Testis (tissue), 2 donors: ENCODE results near the gene ATG2A.

Experiments used
- POLR2A ChIP-seq: fragments of 450-650 bp; IDR thresholded peaks from one replicate; pipeline ENCODE4 v1.6.1; 2017; ENCODE audit warnings: antibody characterized with exemption, mild to moderate bottlenecking, moderate library complexity
- TF ChIP-seq, protein P1 (sequence below), 3 experiments: fragments of 450-650 bp in 2 of 3; fragments of 200-600 bp in 1 of 3; sonication (generic) in 1 of 3; IDR thresholded peaks; one replicate each; pipeline ENCODE4 v1.5.1; 2016 to 2019; ENCODE audit warnings: antibody characterized with exemption in 3 of 3, mild to moderate bottlenecking in 2 of 3, moderate library complexity in 1 of 3

DNA sequence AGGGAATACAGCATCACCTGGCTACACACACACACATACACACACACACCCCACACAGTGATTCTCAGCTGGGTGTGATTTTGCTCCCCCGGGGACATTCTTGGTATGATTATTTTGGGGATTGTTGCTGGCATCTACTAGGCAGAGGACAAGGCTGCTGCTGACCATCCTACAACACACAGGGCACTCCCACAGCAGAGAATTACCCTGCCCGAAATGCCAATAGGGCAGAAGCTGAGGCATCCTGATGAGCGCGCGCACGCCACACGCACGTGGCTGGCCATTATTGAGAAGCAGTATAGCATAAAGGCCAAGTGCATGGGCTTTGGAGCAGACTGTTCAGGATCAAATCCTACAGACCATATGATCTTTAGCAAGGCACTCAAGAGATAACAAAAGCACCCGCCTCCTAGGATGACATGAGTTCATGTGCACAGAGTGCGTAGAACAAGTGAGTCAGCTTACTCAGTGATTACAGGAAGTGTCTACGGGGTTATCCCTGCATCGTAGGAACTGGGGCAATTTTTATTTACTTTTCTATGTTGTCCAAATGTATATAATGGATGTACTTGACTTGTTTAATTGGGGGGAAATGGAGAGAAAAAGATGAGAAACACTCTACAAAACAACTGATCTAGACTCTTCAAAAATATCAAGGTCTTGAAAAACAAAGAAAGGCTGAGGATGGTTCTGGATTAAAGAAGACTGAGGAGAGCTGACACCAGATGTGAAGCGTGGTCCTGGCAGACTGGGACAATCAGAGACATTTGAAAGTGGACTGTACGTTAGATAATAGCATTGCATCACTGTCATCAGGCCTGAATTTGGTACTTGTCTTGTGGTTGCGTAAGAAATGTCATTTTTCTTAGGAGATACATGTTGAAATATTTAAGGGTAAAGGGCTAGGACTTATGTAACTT, 31.4 kb downstream of the ATG2A start:
- no peak for TF ChIP-seq POLR2A
- TF ChIP-seq, protein P1, sequence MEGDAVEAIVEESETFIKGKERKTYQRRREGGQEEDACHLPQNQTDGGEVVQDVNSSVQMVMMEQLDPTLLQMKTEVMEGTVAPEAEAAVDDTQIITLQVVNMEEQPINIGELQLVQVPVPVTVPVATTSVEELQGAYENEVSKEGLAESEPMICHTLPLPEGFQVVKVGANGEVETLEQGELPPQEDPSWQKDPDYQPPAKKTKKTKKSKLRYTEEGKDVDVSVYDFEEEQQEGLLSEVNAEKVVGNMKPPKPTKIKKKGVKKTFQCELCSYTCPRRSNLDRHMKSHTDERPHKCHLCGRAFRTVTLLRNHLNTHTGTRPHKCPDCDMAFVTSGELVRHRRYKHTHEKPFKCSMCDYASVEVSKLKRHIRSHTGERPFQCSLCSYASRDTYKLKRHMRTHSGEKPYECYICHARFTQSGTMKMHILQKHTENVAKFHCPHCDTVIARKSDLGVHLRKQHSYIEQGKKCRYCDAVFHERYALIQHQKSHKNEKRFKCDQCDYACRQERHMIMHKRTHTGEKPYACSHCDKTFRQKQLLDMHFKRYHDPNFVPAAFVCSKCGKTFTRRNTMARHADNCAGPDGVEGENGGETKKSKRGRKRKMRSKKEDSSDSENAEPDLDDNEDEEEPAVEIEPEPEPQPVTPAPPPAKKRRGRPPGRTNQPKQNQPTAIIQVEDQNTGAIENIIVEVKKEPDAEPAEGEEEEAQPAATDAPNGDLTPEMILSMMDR (IDR thresholded peaks at IDR 0.05), result no peak
